Colonic mucosa (tissue), 4 donors: ENCODE results near the gene MRTFA. TPM values are rescaled to one million over a fixed set of nuclear protein-coding genes. Genes with fewer than 3 reads are reported as not detected.
A peak's percentile ranks its signal among the peaks of the same experiment; 100 is the strongest.
"Not testable (repeated sequence)": the region's sequence is repeated elsewhere in the genome, so short reads cannot be mapped to it uniquely, and the experiment has no call there.

Experiments used
- DNase-seq: peaks from one replicate; pipeline ENCODE4 v3.0.0-alpha.2; 2020
- H3K27ac ChIP-seq: fragments of 200-600 bp; one replicate; pipeline ENCODE4 v1.8.0; 2021
- H3K27me3 ChIP-seq: fragments of 200-600 bp; one replicate; pipeline ENCODE4 v1.8.0; 2021
- H3K36me3 ChIP-seq: fragments of 200-600 bp; one replicate; pipeline ENCODE4 v1.8.0; 2021
- H3K4me1 ChIP-seq: fragments of 200-600 bp; one replicate; pipeline ENCODE4 v1.8.0; 2021; ENCODE audit warnings: mild to moderate bottlenecking
- H3K4me3 ChIP-seq: fragments of 200-600 bp; one replicate; pipeline ENCODE4 v1.8.0; 2021
- H3K9ac ChIP-seq, 2 donors: one replicate each; pipeline ENCODE4 v1.7.0; 2013; ENCODE audit warnings: control low read depth in 2 of 2, low read depth in 2 of 2, low read length in 2 of 2
- H3K9me3 ChIP-seq: fragments of 200-600 bp; one replicate; pipeline ENCODE4 v1.8.0; 2021
- intact Hi-C: fragments of 100-400 bp; cut with DNase I; formaldehyde crosslinking; loops from one replicate; pipeline ENCODE4 v1.14.1; 2022
- total RNA-seq, 2 donors: library from RNA; stranded (reverse); fragmentation: NEBNext Ultra II Directional in 1 of 2; extraction: Animal tissue kit (Norgen Biotek cat#: 25700) in 1 of 2; gene quantifications; one replicate each; pipeline ENCODE4 v1.2.1, GENCODE V29; 2021
- TF ChIP-seq, protein P1 (sequence below): fragments of 200-600 bp; IDR thresholded peaks from one replicate; pipeline ENCODE4 v1.8.0; 2022; ENCODE audit warnings: antibody characterized with exemption, mild to moderate bottlenecking
- donor health status: healthy.
- donor health status: DM: no; HTN: no; CAD: no.
- donor health status: DM: no; HTN: no; CAD: no.

MRTFA gene
- total RNA-seq, 2 donors from 2014 or later: 31.9 to 35.6 TPM

- Histone ChIP-seq H3K27ac (peak overlapping the region; percentile 31), H3K36me3 (no peaks in the 10 kb centered on the region), H3K9me3 (no peaks in the 10 kb centered on the region), H3K4me1 (peaks cover 11% of the 10 kb centered on the region), H3K4me3 (no peak overlapping the region), H3K27me3 (no peaks in the 10 kb centered on the region), H3K9ac (no peak overlapping the region)
- no peak for DNase-seq
- TF ChIP-seq, protein P1, sequence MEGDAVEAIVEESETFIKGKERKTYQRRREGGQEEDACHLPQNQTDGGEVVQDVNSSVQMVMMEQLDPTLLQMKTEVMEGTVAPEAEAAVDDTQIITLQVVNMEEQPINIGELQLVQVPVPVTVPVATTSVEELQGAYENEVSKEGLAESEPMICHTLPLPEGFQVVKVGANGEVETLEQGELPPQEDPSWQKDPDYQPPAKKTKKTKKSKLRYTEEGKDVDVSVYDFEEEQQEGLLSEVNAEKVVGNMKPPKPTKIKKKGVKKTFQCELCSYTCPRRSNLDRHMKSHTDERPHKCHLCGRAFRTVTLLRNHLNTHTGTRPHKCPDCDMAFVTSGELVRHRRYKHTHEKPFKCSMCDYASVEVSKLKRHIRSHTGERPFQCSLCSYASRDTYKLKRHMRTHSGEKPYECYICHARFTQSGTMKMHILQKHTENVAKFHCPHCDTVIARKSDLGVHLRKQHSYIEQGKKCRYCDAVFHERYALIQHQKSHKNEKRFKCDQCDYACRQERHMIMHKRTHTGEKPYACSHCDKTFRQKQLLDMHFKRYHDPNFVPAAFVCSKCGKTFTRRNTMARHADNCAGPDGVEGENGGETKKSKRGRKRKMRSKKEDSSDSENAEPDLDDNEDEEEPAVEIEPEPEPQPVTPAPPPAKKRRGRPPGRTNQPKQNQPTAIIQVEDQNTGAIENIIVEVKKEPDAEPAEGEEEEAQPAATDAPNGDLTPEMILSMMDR: no peak
- intact Hi-C loops: no loop called here
Measured at GRCh38 chr22:40593460-40594273, 42.9 kb downstream of the MRTFA start.

DNA sequence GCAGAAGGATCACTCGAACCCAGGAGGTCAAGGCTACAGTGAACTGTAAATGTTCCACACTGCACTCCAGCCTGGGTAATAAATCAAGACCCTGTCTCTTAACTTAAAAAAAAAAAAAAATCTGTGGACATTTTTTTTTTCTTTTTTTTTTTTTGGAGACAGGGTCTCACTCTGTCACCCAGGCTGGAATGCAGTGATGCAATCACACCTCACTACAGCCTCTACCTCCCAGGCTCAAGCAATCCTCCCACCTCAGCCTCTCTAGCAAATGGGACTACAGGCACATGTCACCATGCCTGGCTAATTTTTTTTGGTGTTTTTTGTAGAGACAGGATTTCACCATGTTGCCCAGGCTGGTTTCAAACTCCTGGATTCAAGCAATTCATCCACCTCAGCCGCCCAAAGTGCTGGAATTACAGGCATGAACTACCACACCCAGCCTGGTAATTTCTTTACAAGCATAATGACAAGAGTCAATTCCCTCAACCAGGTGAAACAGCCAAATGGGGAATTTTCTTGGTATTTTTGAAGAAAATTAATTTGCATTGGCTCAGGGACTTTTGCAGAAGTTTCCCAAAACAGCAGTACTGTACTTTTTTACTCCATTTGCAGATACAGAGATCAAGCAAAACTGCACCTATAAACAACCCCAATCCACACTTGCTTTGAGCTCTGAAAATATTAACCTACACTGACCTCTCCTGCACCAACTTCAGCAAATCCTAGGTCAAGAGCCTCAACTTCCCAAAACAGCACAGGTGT, 44.0 kb downstream of the MRTFA start:
- DNase-seq: peak; percentile 39
- no peak overlapping the region for H3K9ac ChIP-seq

DNA sequence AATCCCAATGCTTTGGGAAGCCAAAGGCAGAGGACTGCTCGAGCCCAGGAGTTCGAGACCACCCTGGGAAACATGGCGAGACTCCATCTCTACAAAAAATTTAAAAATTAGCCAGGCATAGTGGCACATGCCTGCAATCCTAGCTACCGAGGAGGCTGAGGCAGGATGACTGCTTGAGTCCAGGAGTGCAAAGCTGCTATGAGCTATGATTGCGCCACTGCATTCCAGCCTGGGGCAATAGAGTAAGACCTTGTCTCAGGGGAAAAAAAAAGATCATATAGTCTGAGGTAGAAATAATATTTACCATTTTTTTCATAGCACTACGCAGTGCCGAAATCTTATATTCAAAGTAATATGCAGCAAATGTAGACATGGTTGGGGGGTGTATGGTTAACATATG, 47.8 kb downstream of the MRTFA start:
- H3K9ac ChIP-seq: no peak overlapping the region
- intact Hi-C loops: no loop called here
- no peaks in the 10 kb centered on the region for H3K27me3 ChIP-seq
- no peaks in the 10 kb centered on the region for H3K9me3 ChIP-seq
- no peak overlapping the region for H3K4me3 ChIP-seq
- no peak for DNase-seq
- H3K27ac ChIP-seq: no peak overlapping the region
- TF ChIP-seq, protein P1: no peak
- H3K4me1 ChIP-seq: peaks cover 10% of the 10 kb centered on the region
- no peaks in the 10 kb centered on the region for H3K36me3 ChIP-seq

More for the DNA sequence above, 44.0 kb downstream of the MRTFA start:
- Histone ChIP-seq H3K36me3 (no peaks in the 10 kb centered on the region), H3K9me3 (no peaks in the 10 kb centered on the region), H3K27ac (peak overlapping the region; percentile 31), H3K4me3 (no peak overlapping the region), H3K4me1 (peaks cover 11% of the 10 kb centered on the region), H3K27me3 (no peaks in the 10 kb centered on the region)
- TF ChIP-seq, protein P1: no peak
- intact Hi-C loops: no loop called here

DNA sequence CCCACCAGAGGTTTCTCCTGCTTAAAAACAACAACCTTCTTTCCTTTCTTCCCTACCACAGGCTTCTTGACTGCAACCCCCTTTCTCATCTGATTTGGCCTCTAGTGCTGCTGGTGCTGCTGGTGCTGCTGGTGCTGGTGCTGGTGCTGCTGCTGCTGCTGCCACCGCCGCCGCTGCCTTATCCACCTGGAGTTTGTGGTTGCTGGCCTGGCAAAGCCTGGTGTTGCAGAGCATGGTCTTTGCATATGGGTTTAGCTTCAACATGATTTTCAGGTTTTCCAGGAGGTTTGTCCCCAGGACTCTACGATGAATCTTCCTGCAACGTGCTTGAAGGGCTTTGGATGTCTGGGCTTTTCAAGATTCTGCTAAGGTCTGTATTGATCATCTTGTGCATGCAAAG, 49.7 kb downstream of the MRTFA start:
- no peak overlapping the region for H3K4me3 ChIP-seq
- no peak overlapping the region for H3K9ac ChIP-seq
- no peak overlapping the region for H3K27ac ChIP-seq
- no peaks in the 10 kb centered on the region for H3K4me1 ChIP-seq
- no peaks in the 10 kb centered on the region for H3K36me3 ChIP-seq
- TF ChIP-seq, protein P1: no peak
- DNase-seq: no peak
- intact Hi-C loops: no loop called here
- H3K27me3 ChIP-seq: no peaks in the 10 kb centered on the region
- no peaks in the 10 kb centered on the region for H3K9me3 ChIP-seq

DNA sequence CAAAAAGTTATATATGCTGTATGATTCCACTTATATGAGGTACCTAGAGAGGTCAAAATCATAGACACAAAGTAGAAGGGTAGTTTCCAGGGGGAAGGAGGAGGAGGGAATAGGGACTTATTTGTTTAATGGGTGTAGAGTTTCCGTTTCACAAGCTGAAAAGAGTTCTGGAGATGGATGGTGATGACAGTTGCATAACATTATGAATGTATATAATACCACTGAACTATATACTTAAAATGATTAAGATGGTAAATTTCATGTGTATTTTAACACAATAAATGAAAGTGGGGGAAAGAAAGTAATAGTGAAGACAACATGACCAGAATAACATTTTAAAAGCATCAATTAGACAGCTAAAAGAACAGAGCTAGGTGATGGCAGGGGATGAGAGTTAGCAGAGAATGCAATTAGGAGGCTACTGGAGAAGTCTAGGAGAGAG, 51.2 kb downstream of the MRTFA start:
- Histone ChIP-seq H3K27ac (no peak overlapping the region), H3K4me3 (no peak overlapping the region), H3K36me3 (no peaks in the 10 kb centered on the region), H3K4me1 (no peaks in the 10 kb centered on the region), H3K9ac (no peak overlapping the region), H3K9me3 (no peaks in the 10 kb centered on the region), H3K27me3 (no peaks in the 10 kb centered on the region)
- TF ChIP-seq, protein P1: no peak
- DNase-seq: no peak
- intact Hi-C loops: no loop called here

DNA sequence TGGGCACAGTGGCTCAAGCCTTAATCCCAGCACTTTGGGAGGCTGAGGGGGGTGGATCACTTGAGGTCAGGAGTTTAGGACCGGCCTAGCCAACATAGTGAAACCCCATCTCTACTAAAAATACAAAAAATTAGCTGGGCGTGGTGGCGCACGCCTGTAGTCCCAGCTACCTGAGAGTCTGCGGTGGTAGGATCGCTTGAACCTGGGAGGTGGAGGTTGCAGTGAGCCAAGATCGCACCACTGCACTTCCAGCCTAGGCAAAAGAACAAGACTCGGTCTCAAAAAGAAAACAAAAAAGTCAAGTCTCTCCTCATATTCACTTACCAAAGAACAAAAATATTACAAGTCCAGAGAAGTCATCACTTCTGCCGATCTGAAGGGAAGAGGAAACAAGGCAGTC, 51.8 kb downstream of the MRTFA start:
- intact Hi-C loops, DNase-seq, H3K4me3 ChIP-seq, H3K36me3 ChIP-seq, H3K9ac ChIP-seq, H3K4me1 ChIP-seq, H3K27me3 ChIP-seq, H3K9me3 ChIP-seq, H3K27ac ChIP-seq: not testable (repeated sequence)
